GM21576 (cell line): Measurements from ENCODE around the gene ARHGDIB.

Source experiments
- ATAC-seq: cut with Tn5 transposase; IDR thresholded peaks from one replicate; pipeline ENCODE4 v1.9.1; 2021; ENCODE audit warnings: mild to moderate bottlenecking, moderate library complexity; ENCODE audit not compliant: unreplicated experiment

Gene ARHGDIB

DNA sequence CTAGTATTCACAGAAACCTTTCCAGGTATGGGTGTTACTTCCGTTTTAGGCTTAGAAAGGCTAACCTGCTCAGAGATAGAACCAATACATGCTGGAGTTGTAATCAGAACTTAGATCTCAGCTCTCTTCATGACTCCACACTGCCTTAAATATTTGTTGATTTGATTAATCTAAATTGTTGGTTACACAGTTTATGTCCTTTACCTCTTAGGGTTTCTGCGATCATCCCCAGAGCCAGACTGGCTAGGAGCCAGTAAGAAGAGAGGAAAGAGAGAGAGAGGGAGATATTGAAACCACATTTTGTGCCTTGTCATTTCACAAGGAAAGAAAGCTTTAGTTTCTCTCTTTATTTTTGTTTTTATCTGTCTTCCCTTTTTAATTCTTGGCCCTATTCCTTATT is 58.9 kb downstream of the ARHGDIB start:
- ATAC-seq, result no peak

- ATAC-seq, result no peak
Observed at GRCh38 chr12:14901228-14901562, 60.2 kb downstream of the ARHGDIB start.

GRCh38 chr12:14900521-14901227 is 60.7 kb downstream of the ARHGDIB start:
- no peak for ATAC-seq

- no peak for ATAC-seq
Observed at GRCh38 chr12:14896521-14897169, 64.8 kb downstream of the ARHGDIB start.

- ATAC-seq, result no peak
Observed at GRCh38 chr12:14893506-14894250, 67.7 kb downstream of the ARHGDIB start.

- no peak for ATAC-seq
Observed at GRCh38 chr12:14892726-14893505, 68.5 kb downstream of the ARHGDIB start.
